ENCODE measurements around the gene CD164. TPM values are rescaled to one million over a fixed set of nuclear protein-coding genes. Genes with fewer than 3 reads are reported as not detected.
A peak's percentile ranks its signal among the peaks of the same experiment; 100 is the strongest.

Gene CD164
- total RNA-seq, 1 experiment from 2014 or later = 228 TPM

DNA sequence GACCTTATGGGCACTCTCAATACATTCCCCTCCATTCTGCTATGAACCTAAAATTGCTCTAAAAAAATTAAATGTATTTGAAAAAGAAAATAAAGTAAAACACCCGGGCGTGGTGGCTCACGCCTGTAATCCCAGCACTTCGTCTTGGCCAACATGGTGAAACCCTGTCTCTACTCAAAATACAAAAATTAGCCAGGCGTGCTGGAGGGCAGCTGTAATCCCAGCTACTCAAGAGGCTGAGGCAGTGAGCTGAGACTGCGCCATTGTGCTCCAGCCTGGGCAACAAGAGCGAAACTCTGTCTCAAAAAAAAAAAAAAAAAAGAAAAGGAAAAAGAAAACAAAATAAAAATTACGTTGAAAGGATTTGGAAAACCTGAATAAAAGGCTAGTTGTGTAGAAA is 60.5 kb downstream of the CD164 start:
- intact Hi-C loops (cut with micrococcal nuclease; ENCODE audit: unreplicated experiment) = no loop called here
- ChIA-PET CTCF (no interaction called here), POLR2A (no interaction called here)
- no peak overlapping the region for H3K4me3 ChIP-seq (ENCODE audit: low read depth, low read length)
- no peaks in the 10 kb centered on the region for H3K27me3 ChIP-seq (replicated peaks; ENCODE audit: control insufficient read depth, insufficient read depth, low read length)
- H3K36me3 ChIP-seq (ENCODE audit: control insufficient read depth, insufficient read depth, low read length) = no peaks in the 10 kb centered on the region
- no TSS peak for BruUV-seq (replicated peaks)
- H3K9me3 ChIP-seq = no peaks in the 10 kb centered on the region
- Mint-ChIP-seq H3K4me3 (ENCODE audit: unreplicated experiment) (no peak overlapping the region), H3K4me1 (ENCODE audit: low read depth, unreplicated experiment) (peaks cover 19% of the 10 kb centered on the region), H3K27ac (ENCODE audit: unreplicated experiment) (no peak overlapping the region), H3K27me3 (ENCODE audit: insufficient read depth, unreplicated experiment) (no peaks in the 10 kb centered on the region), H3K36me3 (ENCODE audit: insufficient read depth, unreplicated experiment) (no peaks in the 10 kb centered on the region), H3K9me3 (ENCODE audit: unreplicated experiment) (no peaks in the 10 kb centered on the region)
- DNase-seq = no peak
- peaks cover 24% of the 10 kb centered on the region for H3K4me1 ChIP-seq
- TF ChIP-seq, protein P1, sequence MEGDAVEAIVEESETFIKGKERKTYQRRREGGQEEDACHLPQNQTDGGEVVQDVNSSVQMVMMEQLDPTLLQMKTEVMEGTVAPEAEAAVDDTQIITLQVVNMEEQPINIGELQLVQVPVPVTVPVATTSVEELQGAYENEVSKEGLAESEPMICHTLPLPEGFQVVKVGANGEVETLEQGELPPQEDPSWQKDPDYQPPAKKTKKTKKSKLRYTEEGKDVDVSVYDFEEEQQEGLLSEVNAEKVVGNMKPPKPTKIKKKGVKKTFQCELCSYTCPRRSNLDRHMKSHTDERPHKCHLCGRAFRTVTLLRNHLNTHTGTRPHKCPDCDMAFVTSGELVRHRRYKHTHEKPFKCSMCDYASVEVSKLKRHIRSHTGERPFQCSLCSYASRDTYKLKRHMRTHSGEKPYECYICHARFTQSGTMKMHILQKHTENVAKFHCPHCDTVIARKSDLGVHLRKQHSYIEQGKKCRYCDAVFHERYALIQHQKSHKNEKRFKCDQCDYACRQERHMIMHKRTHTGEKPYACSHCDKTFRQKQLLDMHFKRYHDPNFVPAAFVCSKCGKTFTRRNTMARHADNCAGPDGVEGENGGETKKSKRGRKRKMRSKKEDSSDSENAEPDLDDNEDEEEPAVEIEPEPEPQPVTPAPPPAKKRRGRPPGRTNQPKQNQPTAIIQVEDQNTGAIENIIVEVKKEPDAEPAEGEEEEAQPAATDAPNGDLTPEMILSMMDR (IDR thresholded peaks at IDR 0.05; ENCODE audit: insufficient read depth in 1 of 2, low read depth in 1 of 2, low read length in 1 of 2, severe bottlenecking in 1 of 2, unreplicated experiment in 1 of 2) = no peak

DNA sequence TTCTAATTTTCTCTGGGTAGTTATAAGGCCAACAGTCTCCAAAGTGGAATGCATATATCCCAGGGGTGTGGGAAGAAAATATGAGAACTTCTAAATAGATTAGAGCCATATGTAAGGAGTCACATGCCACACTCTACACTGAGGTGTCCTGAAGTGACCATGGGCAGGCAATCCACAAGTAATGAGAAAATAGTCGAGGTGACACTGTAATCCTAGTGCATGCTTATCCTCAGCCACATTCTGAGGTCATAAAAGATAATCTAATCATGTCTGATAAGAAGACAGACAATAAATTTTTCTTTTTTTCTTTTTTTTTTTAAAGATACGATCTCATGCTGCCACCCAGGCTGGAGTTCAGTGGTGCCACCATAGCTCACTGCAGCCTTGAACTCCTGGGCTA is 62.2 kb downstream of the CD164 start:
- no peak for DNase-seq
- intact Hi-C loops (cut with micrococcal nuclease; ENCODE audit: unreplicated experiment) = no loop called here
- no peaks in the 10 kb centered on the region for H3K9me3 ChIP-seq
- H3K27ac Mint-ChIP-seq (ENCODE audit: unreplicated experiment) = no peak overlapping the region
- H3K4me1 Mint-ChIP-seq (ENCODE audit: low read depth, unreplicated experiment) = peaks cover 19% of the 10 kb centered on the region
- H3K36me3 Mint-ChIP-seq (ENCODE audit: insufficient read depth, unreplicated experiment) = no peaks in the 10 kb centered on the region
- no peak overlapping the region for H3K4me3 Mint-ChIP-seq (ENCODE audit: unreplicated experiment)
- TF ChIP-seq, protein P1 (IDR thresholded peaks at IDR 0.05; ENCODE audit: insufficient read depth in 1 of 2, low read depth in 1 of 2, low read length in 1 of 2, severe bottlenecking in 1 of 2, unreplicated experiment in 1 of 2) = no peak
- H3K27me3 ChIP-seq (replicated peaks; ENCODE audit: control insufficient read depth, insufficient read depth, low read length) = no peaks in the 10 kb centered on the region
- CTCF ChIA-PET = no interaction called here
- H3K36me3 ChIP-seq (ENCODE audit: control insufficient read depth, insufficient read depth, low read length) = no peaks in the 10 kb centered on the region
- BruUV-seq (replicated peaks) = no TSS peak
- no peak overlapping the region for H3K4me3 ChIP-seq (ENCODE audit: low read depth, low read length)
- no peaks in the 10 kb centered on the region for H3K9me3 Mint-ChIP-seq (ENCODE audit: unreplicated experiment)
- peaks cover 24% of the 10 kb centered on the region for H3K4me1 ChIP-seq
- H3K27me3 Mint-ChIP-seq (ENCODE audit: insufficient read depth, unreplicated experiment) = no peaks in the 10 kb centered on the region
- POLR2A ChIA-PET = no interaction called here

DNA sequence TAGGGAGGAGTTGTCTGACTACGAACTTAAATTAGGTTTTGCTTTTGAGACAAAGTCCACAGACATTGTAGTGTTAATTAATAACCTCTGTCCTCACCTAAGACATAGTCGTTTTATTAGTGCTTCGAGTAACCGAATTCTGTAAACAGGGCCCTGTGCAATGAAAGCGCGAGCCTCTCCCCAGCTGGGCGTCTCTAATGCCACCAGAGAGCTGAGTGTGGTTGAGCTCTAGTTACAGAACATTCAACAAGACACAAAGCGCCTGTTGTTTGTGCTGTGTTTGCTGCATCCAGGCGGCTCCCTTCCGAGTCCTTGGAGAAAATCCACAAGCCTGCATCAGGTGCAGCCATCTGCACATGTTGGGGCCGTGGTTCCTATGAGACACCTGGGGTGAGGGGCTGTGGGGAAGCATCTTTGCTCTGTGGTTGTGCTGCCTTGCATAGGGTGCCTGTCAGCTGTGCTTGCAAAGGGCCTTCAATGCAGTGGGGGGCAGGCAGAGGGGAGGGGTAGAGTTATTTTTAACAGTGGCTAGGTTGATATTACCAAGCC is 63.9 kb downstream of the CD164 start:
- no peaks in the 10 kb centered on the region for H3K27me3 ChIP-seq (replicated peaks; ENCODE audit: control insufficient read depth, insufficient read depth, low read length)
- no peaks in the 10 kb centered on the region for H3K36me3 ChIP-seq (ENCODE audit: control insufficient read depth, insufficient read depth, low read length)
- peaks cover 19% of the 10 kb centered on the region for H3K4me1 Mint-ChIP-seq (ENCODE audit: low read depth, unreplicated experiment)
- H3K4me3 Mint-ChIP-seq (ENCODE audit: unreplicated experiment) = no peak overlapping the region
- BruUV-seq (replicated peaks) = no TSS peak
- TF ChIP-seq, protein P1 (IDR thresholded peaks at IDR 0.05; ENCODE audit: insufficient read depth in 1 of 2, low read depth in 1 of 2, low read length in 1 of 2, severe bottlenecking in 1 of 2, unreplicated experiment in 1 of 2) = no peak
- H3K9me3 ChIP-seq = no peaks in the 10 kb centered on the region
- peak in 1 of 2 experiments; percentile 50 for DNase-seq
- peaks cover 24% of the 10 kb centered on the region for H3K4me1 ChIP-seq
- H3K4me3 ChIP-seq (ENCODE audit: low read depth, low read length) = no peak overlapping the region
- H3K27ac Mint-ChIP-seq (ENCODE audit: unreplicated experiment) = no peak overlapping the region
- POLR2A ChIA-PET = no interaction called here
- CTCF ChIA-PET = no interaction called here
- no peaks in the 10 kb centered on the region for H3K27me3 Mint-ChIP-seq (ENCODE audit: insufficient read depth, unreplicated experiment)
- H3K9me3 Mint-ChIP-seq (ENCODE audit: unreplicated experiment) = no peaks in the 10 kb centered on the region
- intact Hi-C loops (cut with micrococcal nuclease; ENCODE audit: unreplicated experiment) = loop anchor here (1.0 kb wide), 1 partner anchor 10 kb away; no protein-coding TSS in a partner anchor
- H3K36me3 Mint-ChIP-seq (ENCODE audit: insufficient read depth, unreplicated experiment) = no peaks in the 10 kb centered on the region
